Measurements from ENCODE around the gene LRFN4.

LRFN4 gene

DNA sequence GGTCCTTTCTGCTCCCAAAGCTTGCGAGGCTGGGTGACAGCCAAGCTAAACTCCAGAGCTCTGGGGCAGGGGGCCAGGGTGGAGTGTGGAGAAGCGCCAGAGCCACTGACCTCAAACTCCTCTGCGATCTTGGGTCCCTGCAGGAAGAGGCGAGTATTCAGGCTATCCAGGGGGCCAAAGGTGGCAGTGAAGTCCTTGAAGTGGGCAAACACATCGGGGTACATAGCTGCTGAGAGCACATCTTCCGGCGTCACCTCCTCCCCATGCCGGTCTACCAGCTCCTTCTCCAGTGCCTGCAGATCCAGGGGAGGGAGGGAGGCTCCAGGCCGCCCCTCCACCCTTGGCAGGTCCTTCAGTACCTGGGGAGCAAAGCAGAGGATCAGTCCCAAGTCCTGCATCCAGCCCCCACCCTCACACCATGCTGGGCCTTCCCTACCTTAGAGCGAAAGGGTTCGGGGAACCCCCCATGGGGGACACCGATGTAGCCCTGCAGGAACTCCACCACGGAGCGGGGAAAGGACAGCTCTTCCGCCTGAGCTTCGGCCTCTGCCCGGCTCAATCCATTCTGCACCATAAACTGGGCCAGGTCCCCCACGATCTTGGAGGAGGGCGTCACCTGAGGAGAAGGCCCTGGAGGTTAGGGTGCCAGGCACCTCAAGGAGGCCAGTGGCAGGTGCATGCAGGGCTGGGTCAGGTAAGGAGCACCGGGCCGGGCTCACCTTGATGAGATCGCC is 7.2 kb upstream of the LRFN4 start:
- in situ Hi-C loops (cut with MboI; ENCODE audit: low sequenced_read_pairs), result no loop called here
- H3K4me3 ChIP-seq, result no peak overlapping the region
- DNase-seq (ENCODE audit: low spot score in 2 of 2), result peak in 1 of 2 experiments; percentile 5
- H3K27me3 ChIP-seq (ENCODE audit: low read depth), result no peaks in the 10 kb centered on the region
- peaks cover under 1% of the 10 kb centered on the region; the same call in 1 of the 2 replicates for H3K4me1 ChIP-seq
- no peaks in the 10 kb centered on the region for H3K9me3 ChIP-seq
- peaks cover 29% of the 10 kb centered on the region for H3K36me3 ChIP-seq (replicated peaks)

DNA sequence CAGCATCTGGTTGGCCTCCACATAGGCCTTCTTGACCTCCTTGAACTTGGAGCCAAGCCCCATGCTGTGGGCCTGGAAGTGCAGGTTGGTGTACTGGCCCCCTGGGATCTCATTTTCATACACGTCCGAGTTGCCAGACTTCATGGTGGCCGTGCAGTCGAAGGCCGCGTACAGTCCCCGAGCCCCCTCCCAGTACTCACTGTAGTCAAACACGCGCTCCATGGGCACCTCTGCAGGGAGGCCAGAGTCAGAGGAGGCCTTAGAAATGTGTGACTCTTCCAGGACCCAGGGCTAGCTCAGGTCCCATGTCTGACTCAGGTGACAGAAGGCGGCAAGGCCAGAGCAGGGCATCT is 6.7 kb upstream of the LRFN4 start:
- no peak overlapping the region for H3K4me3 ChIP-seq
- peak in 1 of 2 experiments; percentile 8 for DNase-seq (ENCODE audit: low spot score in 2 of 2)
- H3K4me1 ChIP-seq, result no peaks in the 10 kb centered on the region
- H3K9me3 ChIP-seq, result no peaks in the 10 kb centered on the region
- H3K27me3 ChIP-seq (ENCODE audit: low read depth), result no peaks in the 10 kb centered on the region
- in situ Hi-C loops (cut with MboI; ENCODE audit: low sequenced_read_pairs), result no loop called here
- peaks cover 24% of the 10 kb centered on the region for H3K36me3 ChIP-seq (replicated peaks)

DNA sequence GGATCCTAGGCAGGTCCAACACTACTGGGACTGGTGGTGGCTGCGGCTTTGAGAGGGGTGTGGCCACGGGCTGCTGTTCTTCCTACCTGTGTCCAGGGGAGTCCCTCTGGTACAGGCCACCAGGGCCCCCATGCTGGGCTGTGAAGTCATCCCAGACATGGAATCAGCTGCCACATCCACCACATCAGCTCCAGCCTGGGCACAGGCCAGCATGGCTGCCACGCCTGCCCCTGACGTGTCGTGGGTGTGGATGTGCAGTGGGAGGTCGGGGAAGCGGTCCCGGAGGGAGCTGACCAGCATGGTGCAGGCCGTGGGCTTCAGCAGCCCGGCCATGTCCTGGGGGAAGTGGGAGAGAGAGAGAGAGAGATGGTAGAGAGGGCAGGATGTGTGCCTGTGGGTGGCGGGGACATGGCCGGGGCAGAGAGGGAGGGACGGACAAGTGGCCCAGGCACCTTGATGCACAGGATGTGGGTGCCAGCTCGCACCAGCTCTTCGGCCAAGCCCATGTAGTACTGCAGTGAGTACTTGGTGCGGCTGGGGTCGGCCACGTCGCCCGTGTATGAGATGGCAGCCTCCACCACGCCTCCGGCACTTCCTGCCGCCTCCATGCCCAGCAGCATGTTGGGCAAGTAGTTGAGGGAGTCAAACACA is 6.2 kb upstream of the LRFN4 start:
- peaks cover 19% of the 10 kb centered on the region for H3K36me3 ChIP-seq (replicated peaks)
- H3K4me3 ChIP-seq, result no peak overlapping the region
- no peaks in the 10 kb centered on the region for H3K9me3 ChIP-seq
- H3K4me1 ChIP-seq, result peaks cover 3% of the 10 kb centered on the region
- DNase-seq (ENCODE audit: low spot score in 2 of 2), result peak in 1 of 2 experiments; percentile 7
- no peaks in the 10 kb centered on the region for H3K27me3 ChIP-seq (ENCODE audit: low read depth)
- in situ Hi-C loops (cut with MboI; ENCODE audit: low sequenced_read_pairs), result no loop called here

DNA sequence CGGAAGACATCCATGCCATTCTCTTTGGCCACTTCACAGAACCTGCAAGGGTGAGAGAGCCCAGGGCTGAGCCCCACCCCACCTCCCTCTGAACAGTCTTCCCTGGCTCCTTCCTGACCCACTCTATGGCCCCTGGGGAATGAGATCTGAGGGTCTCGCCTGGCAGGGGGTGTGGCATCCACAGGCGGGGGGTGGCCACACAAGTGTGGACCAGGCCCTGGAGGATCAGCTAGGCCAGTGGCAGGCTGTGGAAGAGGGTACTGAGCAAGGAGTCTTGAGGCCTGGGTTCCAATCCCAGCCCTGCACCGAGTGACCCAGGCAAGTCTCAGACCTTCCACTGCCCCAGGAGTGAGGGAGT is 5.6 kb upstream of the LRFN4 start:
- Histone ChIP-seq H3K4me1 (peaks cover 5% of the 10 kb centered on the region), H3K4me3 (no peak overlapping the region), H3K27me3 (ENCODE audit: low read depth) (no peaks in the 10 kb centered on the region), H3K9me3 (no peaks in the 10 kb centered on the region), H3K36me3 (replicated peaks) (peaks cover 15% of the 10 kb centered on the region)
- in situ Hi-C loops (cut with MboI; ENCODE audit: low sequenced_read_pairs), result no loop called here
- peak in 1 of 2 experiments; percentile 6 for DNase-seq (ENCODE audit: low spot score in 2 of 2)

DNA sequence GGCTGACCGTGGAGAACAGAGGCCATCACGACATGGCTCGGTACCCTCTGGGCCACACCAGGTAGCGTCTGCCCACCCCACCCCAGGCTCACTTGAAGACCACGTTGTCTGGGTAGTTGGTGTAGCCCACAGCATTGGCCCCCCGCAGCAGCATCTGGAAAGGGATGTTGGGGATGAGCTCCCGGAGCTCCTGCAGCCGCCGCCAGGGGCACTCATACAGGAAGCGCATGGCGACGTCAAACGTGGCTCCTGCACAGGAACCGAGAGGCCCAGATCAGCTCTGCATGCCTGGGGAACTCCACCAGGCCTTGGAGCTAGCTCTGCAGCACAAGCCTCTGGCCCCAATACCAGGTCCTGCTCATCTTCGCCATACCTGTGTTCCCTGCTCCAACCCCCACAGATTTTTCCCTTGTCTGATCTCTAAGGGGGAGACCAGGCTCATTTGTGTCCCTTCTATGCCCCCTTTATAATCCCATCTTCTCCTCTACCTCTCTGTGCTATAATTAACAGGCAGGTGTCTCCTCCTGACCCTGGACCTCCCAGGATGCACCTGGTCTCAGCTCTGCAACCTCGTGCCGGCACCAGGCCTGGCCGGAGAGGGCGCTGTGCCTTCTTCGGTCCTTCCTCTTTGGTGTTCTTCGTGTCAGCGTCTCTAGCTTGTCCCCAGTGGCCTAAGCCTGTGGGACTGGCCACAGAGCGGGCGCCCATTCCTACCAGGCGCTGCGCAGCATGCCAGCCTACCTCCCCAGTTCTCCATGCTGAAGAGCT is 5.0 kb upstream of the LRFN4 start:
- H3K9me3 ChIP-seq, result no peaks in the 10 kb centered on the region
- no peak overlapping the region for H3K4me3 ChIP-seq
- H3K27me3 ChIP-seq (ENCODE audit: low read depth), result no peaks in the 10 kb centered on the region
- in situ Hi-C loops (cut with MboI; ENCODE audit: low sequenced_read_pairs), result no loop called here
- peaks cover 5% of the 10 kb centered on the region for H3K4me1 ChIP-seq
- peaks cover 15% of the 10 kb centered on the region for H3K36me3 ChIP-seq (replicated peaks)
- DNase-seq (ENCODE audit: low spot score in 2 of 2), result peak in 1 of 2 experiments; percentile 68

DNA sequence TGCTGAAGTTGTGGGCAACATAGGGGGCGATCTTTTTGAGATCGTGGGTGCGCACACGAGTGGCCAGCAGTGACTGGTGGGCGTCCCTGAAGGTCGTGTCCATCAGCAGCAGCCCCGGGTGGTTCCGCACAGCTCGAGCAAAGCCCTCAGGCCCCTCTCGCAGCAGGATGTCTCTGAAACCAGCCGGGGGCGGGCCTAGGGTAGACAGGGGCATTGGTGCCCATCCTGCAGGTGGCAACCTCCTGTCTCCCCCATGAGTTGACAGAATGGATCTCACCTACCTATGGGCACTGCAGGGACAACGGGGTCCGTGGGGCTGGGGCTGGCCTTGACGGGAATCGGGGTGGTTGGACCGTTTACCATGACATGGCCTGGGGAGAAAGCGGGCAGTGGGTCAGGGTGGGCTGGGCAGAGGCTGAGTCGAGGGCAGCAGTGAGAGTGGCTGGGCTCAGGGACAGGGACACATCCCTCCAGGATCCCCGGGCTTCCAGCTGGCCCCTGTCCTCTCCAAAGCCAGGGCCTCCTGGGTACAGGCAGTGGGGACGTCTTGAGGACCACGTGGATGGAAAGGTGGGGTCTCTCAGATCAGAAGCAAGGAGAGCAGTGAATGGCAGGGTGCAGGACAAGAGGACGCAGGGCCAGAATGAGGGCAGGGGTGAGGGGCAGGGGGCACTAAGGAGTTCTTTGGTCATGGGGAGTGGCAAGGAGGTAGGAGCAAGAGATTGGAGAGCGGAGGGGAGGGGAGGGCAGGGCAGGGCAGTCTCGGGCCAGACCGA is 4.2 kb upstream of the LRFN4 start:
- Histone ChIP-seq H3K36me3 (replicated peaks) (peaks cover 13% of the 10 kb centered on the region), H3K27me3 (ENCODE audit: low read depth) (no peaks in the 10 kb centered on the region), H3K4me3 (no peak overlapping the region), H3K4me1 (peaks cover 5% of the 10 kb centered on the region), H3K9me3 (no peaks in the 10 kb centered on the region)
- no peak for DNase-seq (ENCODE audit: low spot score in 2 of 2)
- in situ Hi-C loops (cut with MboI; ENCODE audit: low sequenced_read_pairs), result no loop called here

DNA sequence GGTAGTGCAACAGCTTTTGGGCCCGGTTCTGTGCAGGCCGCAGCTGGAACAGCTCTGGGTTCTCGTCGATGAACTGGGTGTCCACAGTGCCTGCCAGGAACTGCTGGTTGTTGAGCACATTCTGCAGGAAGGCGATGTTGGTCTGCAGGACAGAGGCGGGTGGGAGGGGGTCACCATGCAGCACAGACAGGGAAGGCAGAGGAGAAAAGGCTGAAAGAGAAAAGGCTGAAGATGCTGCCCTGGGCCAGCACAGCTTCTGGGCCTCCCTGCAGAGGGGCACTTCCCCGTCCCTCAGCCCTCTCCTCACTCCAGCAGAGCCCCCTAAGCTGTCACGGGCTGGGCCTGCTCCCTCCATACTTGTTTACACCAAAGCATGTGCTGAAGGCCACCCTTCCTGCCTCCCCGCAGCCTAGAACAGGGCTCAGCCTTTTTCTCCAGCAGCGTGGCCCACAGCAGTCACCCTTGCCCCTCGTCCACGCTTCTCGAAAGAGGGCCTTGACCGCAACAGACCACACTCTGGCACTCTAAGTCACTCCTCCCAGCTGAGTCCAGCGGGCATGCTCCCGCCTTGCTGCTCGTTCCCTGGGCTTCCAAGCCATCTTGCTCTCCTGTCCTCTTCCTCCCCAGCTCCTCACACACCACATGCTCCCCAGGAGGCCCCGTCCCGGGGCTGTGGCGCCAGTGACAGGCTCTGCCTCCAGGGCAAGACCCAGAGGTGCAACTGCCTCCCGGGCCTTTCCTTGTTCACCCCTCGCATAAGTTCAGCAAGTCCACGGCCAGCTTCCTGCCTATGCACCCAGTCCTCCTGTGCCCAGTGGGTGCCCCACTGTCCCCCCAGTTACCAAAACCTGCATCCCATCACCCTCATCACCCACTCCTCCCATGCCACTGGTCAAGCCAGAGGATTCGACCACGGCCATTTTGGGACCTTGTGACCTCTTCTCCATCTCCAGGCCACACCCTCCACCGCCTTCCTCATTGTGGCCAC is 3.3 kb upstream of the LRFN4 start:
- in situ Hi-C loops (cut with MboI; ENCODE audit: low sequenced_read_pairs), result no loop called here
- Histone ChIP-seq H3K4me3 (no peak overlapping the region), H3K4me1 (peaks cover 5% of the 10 kb centered on the region), H3K36me3 (replicated peaks) (peaks cover 10% of the 10 kb centered on the region), H3K27me3 (ENCODE audit: low read depth) (no peaks in the 10 kb centered on the region), H3K9me3 (no peaks in the 10 kb centered on the region)
- no peak for DNase-seq (ENCODE audit: low spot score in 2 of 2)

DNA sequence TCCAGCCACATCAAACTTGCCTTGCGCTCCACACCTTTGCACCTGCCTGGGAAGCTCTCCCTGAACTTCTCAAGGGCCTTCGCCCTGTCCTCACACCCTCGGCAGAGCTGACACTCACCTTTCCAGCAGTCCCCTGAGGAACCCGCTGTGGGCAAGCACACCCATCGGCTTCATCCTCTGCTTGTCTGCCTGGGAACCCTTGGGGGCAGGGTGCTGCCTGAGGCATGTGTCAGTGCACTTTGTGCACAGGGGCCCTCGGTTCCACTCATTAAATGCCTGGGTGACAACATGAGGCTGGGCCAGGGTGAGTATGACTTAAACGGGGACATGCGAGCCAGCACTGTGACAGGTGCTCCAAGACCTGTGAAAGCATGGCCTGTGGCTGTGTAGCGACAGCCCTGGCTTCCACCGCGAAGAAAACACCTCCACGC is 2.6 kb upstream of the LRFN4 start:
- Histone ChIP-seq H3K4me1 (peaks cover 5% of the 10 kb centered on the region), H3K36me3 (replicated peaks) (peaks cover 11% of the 10 kb centered on the region), H3K27me3 (ENCODE audit: low read depth) (no peaks in the 10 kb centered on the region), H3K4me3 (no peak overlapping the region), H3K9me3 (no peaks in the 10 kb centered on the region)
- in situ Hi-C loops (cut with MboI; ENCODE audit: low sequenced_read_pairs), result no loop called here
- no peak for DNase-seq (ENCODE audit: low spot score in 2 of 2)

DNA sequence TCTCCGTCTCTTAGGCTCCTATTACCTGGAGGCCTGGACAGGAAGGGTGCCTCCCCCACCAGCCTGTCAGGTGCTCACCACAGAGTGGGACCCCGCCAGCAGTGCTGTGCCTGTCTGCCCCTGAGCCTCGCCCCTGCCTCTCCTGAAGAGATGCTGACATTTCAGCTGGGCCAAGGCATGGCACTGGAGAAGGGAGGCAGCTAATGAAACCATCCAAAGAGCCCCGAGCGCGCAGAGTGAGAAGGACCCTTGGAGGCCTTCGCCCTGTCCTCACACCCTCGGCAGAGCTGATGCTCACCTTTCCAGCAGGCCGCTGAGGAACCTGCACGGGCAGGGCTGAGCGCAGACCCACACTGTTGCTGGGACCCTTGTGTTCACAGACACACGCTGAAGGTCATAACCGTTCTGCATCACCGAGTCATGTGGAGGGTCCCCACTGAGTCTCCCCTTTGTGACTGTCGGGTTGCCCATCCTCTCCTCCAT is 2.1 kb upstream of the LRFN4 start:
- no peaks in the 10 kb centered on the region for H3K9me3 ChIP-seq
- H3K4me1 ChIP-seq, result peaks cover 5% of the 10 kb centered on the region
- no peak for DNase-seq (ENCODE audit: low spot score in 2 of 2)
- H3K27me3 ChIP-seq (ENCODE audit: low read depth), result no peaks in the 10 kb centered on the region
- H3K4me3 ChIP-seq, result no peak overlapping the region
- in situ Hi-C loops (cut with MboI; ENCODE audit: low sequenced_read_pairs), result no loop called here
- H3K36me3 ChIP-seq (replicated peaks), result peaks cover 17% of the 10 kb centered on the region

DNA sequence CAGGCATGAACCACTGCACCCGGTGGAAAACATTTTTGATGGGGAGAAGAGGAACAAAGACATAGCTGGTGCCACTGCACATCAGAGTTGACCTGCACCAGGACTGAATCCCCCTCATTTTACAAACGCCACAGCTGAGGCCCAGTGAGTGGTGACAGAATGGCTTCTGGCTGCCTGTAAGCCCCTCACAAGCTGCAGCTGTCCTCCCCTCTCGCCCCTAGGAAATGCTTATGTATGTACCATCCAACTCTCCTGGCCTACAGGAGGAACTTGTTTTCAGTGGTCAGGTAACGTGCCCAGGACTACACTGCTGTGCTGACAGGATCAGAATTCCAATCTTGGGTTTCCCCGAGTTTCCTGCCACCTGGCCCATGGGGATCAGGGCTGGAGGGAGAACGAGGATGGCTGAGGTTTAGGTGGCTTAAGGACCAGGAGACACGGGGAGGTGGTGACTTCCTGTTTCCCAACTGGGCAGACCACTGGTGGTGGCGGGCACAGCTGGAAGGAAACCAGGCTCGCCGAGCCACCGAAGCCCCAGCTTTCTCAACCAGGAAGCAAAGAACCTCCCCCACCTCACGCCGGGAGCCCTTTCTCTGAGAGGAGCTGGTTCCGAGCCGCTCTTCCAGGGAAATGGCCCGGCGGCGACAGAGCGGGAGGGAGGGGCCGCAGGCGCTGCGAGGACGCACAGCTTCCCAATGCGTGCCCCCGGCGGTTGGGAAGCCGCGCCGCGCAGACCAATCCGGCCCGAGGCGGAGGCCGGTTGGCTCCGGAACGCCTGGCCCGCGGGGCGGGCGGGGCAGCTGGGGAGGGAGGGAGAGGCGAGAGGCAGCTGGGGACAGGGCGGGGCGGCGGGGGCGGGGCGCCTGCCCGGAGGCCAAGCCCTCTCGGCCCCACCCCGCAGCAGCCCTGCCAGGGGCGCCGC is 1.0 kb upstream of the LRFN4 start:
- peaks cover 24% of the 10 kb centered on the region for H3K36me3 ChIP-seq (replicated peaks)
- in situ Hi-C loops (cut with MboI; ENCODE audit: low sequenced_read_pairs), result no loop called here
- H3K4me1 ChIP-seq, result peaks cover 5% of the 10 kb centered on the region
- peak overlapping the region; percentile 76 for H3K4me3 ChIP-seq
- DNase-seq (ENCODE audit: low spot score in 2 of 2), result peak; percentile 85 to 96
- H3K9me3 ChIP-seq, result no peaks in the 10 kb centered on the region
- no peaks in the 10 kb centered on the region for H3K27me3 ChIP-seq (ENCODE audit: low read depth)

DNA sequence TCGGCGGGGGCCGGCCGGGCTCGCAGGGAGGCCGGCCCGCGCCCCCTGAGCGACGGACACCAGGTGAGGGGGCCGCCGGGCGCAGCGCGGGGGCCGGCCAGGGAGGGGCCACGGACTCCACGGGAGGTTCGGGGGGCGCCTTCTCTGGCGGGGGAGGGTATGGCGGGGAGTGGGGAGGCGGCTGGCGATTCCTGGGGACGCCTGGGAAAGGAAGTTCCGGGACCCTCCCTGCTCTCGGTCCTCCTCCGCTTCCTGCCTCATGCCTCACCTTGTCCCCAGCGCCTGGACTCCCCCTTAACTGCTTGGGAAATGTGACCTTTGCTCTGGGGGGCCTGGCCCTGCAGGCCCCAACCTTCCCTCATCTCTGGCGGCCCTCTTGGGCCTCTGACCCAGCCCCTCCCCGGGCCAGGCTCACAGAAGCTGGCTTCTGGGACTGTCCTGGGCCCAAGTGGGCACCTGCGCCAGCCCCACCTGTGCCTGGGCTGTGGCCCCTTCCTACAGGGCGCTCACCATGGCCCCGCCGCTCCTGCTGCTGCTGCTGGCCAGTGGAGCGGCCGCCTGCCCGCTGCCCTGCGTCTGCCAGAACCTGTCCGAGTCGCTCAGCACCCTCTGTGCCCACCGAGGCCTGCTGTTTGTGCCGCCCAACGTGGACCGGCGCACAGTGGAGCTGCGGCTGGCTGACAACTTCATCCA is 516 bp downstream of the LRFN4 start:
- peak in 1 of 2 experiments; percentile 41 for DNase-seq (ENCODE audit: low spot score in 2 of 2)
- peak overlapping the region; percentile 42 for H3K4me3 ChIP-seq

More for the DNA sequence above, 516 bp downstream of the LRFN4 start:
- no peaks in the 10 kb centered on the region for H3K27me3 ChIP-seq (ENCODE audit: low read depth)
- H3K9me3 ChIP-seq, result no peaks in the 10 kb centered on the region
- in situ Hi-C loops (cut with MboI; ENCODE audit: low sequenced_read_pairs), result no loop called here
- peaks cover 26% of the 10 kb centered on the region for H3K36me3 ChIP-seq (replicated peaks)
- peaks cover 5% of the 10 kb centered on the region for H3K4me1 ChIP-seq
